ENCODE results near the gene LHCGR. TPM values are rescaled to one million over a fixed set of nuclear protein-coding genes. Genes with fewer than 3 reads are reported as not detected.
"Not testable (repeated sequence)": the region's sequence is repeated elsewhere in the genome, so short reads cannot be mapped to it uniquely, and the experiment has no call there.

Gene LHCGR
- total RNA-seq, 1 donor from 2014 or later, result not detected

DNA sequence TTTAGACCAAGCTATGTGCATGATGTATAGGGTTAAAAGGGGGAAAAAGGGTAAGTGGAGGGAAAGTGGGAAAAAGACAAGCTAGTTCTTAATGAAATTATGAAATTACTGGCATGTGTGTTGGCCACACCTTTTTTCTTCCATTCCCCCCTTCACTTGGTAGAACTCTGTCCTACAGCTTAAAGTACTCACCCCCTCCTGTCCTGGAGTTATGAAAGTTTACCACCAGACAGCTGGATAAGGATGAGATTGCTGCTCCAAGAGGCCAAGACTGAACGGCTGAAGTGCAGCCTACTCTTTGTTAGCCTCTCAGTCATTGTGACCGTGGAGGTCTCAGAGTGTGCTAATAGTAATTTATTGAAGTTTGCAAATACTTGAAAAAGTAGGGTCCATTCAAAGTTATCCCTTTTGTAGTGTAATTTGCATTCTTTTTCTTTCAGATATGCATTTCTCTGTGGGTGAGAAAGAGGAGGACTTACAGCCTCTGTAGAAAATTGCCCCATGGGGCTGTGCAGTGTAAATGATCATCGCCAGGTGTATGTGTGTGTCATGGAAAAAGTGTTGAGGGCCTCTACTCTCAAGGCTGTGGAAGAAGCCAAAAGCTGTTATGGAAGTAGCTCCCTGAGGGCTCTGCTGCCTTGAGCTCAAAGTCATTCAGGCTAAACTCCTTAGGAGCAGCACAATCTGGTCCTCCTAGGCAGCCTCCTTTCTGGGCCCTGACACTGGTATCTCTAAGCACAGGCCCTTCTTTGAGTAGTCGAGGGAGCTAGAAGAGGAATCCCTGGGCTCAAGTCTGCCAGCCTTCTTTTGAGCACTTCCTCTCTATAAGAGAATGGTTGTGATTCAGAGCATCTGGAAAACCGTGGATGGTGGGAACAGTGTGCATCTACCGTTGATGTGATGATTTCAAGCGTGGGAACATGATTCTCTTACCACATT, 46.2 kb downstream of the LHCGR start:
- no peak for DNase-seq

DNA sequence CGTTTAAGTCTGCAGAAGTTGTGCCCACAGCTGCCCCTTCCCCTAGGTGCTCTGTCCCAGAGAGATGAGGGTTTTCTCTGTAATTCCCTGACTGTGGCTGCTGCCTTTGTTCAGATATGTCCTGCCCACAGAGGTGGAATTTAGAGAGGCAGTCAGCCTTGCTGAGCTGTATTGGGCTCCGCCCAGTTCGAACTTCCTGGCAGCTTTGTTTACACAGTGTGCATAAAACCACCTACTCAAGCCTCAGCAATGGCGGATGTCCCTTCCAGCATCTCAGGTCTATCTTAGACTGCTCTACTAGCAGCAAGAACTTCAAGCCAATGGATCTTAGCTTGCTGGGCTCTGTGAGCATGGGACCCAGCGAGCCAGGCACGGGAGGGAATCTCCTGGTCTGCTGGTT, 48.1 kb downstream of the LHCGR start:
- DNase-seq, result no peak

GRCh38 chr2:48703621-48704020, 51.9 kb downstream of the LHCGR start:
- not testable (repeated sequence) for DNase-seq

DNA sequence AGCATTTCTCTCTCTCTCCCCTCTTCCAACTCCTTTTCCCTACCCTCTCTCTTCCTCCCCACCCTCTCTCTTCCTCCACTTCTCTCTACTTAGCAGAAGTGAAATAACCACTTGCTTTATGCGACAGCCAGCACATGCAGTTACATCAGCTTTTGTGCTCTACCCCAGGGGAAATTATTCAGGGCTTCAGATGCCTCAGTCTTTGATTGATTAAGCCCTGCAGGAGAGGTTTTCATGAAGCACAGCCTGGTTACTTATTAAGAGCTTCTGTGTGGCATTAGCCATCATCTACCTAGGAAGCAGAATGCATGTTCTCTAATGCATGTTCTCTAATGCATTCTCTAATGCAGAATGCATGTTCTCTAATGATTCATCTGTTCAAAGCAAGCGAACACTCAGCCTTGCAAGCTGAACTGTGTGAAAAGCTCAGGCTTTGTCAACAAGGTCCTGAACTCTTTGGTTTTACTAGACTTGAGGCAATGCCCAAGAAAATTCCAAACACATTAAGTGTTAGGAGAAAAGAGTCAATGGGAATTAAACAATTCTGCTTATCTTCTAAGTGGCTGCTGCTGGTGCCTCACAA, 56.1 kb downstream of the LHCGR start:
- DNase-seq, result no peak

GRCh38 chr2:48696881-48697280, 58.6 kb downstream of the LHCGR start:
- no peak for DNase-seq

DNA sequence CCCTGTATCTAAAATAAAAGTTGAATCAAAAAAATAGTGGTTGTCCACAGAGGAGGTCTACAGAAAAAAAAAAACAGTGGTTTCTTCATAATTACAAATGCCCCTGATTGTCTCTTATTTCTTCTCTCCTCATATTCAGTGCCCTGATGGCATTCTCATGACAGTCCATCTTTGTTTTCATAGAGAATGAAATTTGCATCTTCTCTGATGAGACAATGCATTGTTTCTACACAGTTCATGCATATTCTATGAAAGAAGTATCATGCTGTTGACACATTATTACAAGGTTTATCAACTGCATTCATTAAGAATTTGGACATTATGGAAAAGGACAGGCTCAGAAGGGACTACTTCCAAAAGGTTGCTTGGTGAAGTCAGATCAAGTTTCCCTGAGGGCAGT, 59.5 kb downstream of the LHCGR start:
- no peak for DNase-seq

DNA sequence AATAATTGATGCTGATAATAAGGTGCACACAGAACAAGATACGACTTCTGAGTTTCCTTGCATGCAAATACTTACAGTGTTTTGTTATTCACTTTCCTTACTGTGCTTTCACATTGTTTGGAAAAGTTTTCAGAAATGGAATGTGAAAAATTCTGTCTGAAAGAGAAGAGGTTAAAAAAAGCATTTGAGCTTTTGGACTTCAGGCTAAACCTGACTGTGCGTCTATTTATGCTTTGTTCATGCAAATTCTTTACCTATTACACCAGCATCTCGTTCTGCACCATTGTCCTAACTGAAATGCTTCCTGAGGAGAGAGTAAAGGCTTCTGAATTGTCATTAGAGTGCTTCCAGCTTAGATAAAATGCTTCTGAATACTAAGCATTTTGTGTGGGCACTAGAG, 61.4 kb downstream of the LHCGR start:
- no peak for DNase-seq

- DNase-seq, result no peak
These were observed 61.9 kb downstream of the LHCGR start for GRCh38 chr2:48693645-48694044.

GRCh38 chr2:48693066-48693465, 62.5 kb downstream of the LHCGR start:
- no peak for DNase-seq

DNA sequence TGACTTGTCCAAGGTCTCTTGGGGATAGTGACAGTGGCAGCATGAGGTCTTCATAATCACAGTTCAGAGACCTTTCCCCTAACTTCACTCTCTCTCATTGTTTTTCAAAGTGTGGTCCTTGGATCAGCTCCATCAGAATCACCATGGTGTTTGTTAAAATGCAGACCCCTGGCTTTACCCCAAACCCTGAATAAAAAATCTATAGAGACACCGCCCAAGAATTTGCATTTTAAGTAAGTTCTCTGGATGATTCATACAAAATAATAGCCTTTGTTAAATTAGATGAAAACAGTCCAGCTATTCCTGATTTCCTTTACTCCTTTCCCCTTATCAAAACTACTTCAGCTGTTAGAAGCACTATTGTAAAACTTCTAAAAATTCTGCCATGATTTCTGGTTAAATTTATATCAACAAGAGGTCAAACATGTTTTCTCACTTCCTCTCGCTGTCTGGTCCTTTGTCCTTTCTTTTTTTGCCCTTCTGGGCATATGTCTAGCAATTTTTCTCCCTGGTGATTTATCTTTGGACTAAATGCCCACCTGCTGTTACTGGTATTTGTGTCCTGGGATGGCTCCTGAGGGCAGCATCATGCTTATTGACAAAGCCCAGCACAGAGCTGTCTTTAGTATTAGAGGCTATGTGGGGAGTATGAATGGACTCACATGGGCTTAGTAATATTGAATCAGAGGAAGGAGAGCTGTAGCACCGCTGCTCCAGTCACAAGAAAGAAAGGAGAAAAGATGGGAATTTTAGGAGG, 63.4 kb downstream of the LHCGR start:
- DNase-seq, result no peak

DNA sequence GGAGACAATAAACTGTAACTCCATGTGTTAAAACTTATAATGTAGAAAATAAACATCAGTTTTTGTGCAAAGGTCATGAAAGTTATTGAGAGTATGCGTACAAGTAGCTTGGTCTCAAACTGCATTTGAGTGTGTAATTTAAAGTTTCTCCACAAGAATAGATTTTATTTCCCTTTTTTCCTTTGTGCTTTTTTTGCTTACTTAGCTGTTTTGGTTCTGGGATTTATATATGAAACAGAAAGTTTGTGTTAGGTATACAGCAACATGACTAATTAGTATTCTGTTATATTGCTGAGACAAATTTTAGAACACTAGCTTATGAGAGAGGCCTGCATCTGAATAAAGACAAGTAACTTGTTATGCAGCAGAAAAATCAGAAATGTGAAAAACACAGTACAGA, 70.4 kb downstream of the LHCGR start:
- no peak for DNase-seq

DNA sequence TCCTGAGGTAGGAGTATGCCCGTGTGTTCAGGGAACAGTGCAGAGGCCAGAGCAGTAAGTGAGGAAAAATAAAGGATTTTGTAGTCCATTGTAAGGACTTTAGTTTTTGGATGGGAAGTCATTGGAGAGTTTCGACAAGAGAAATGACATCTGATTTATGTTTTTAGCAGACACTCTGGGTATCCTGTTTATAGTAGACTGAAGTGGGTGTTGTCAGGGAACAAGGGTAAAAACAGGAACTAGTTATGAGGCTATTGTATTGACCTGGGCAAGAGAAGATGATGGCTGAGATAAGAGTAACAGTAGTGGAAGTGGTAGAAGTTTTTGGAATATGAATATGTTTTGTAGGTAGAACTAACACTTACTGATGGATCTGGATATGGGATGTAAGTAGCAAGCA, 78.1 kb downstream of the LHCGR start:
- DNase-seq, result no peak

DNA sequence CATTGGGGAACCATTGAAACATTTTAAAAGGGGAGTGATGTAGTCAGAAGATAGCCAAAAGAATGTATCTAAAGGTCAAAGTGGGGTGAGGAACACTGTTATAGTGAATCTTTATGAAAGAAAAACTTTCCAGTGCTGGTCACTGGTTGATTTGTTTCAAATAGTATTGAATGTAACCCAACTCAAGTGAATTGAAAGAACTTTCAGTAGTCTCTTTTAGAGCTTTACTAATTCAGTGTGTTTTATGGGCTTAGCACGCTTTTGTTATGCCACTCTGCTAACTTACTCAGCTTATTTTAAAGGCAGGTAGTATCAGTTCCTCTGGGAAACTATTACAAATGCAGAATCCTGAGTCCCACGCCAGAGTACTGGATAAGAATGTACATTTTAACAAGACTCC, 80.6 kb downstream of the LHCGR start:
- no peak for DNase-seq

DNA sequence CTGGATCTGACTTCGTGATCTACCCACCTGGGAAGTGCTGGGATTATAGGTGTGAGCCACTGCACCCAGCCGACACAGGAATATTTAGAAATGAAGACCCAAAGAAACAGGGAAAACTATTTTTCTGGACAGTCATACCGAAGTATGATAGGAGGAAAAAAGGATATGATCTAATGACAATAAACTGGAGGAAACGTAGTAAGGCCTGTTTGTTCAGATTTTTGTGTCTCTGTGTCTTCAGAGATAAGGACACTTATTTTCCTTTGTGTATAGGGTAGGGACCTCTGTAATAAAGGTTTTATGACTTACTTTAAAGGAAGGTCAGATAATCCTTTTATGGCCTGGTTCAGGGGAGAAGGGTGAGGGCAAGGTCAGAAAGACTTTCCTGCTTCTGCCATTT, 81.9 kb downstream of the LHCGR start:
- no peak for DNase-seq

DNA sequence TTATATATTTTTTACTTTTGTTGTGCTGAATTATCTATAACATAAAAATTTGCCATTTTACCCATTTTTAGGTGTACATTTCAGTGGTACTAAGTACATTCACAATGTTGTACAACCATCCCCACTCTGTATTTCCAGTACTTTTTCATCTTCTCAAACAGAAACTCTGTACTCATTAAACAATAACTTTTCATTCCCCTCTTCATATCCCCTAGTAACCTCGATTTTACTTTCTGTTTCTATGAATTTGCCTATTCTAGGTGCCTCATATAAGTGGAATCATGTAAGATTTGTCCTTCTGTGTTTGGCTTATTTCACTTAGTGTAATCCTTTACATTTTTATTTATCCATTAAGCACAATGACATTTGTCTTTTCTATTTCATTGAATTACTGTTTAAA, 86.5 kb downstream of the LHCGR start:
- DNase-seq, result no peak

DNA sequence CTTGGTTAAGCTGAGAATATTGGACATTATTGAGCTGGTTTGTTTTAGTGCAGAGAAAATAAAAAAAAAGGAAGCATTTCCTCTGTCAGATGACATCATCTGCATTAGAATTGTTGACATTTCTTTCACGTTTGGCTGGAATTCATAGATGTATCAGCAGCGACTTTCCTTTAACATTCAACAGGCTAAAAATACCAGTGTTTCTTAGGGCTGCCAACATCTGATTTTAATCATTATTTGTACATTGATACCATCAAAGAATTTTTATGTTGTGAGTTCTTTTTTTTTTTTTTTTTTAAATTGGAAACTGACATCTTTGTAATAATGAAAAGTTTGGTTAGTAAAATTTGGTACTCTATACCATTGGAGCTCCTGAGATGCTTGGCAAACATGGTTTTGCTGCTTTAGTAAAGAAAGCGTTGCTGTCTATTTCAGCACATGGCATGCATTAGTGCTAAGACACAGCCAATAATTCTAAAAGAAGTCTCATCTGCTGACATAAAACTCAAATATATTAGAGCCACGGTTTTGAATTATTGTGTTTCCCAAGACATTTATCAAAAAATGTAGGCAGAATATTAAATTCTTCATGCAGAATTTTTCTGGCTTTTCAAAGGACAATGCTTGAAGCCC, 104.2 kb downstream of the LHCGR start:
- DNase-seq, result peak; percentile 1

- DNase-seq, result no peak
These were observed 117.3 kb downstream of the LHCGR start for GRCh38 chr2:48638261-48638660.

Other genes starting within 250 kb of the LHCGR start
- gene STON1, start 225.6 kb downstream of the LHCGR start, total RNA-seq, result 4.3 and 8.1 TPM in 2 replicates
- gene GTF2A1L, start 137.9 kb downstream of the LHCGR start, total RNA-seq, result 0.09 TPM in 1 of 2 replicates, not detected in the other

Measured in dermis blood vessel endothelial cell (primary cell).